Glutamatergic neuron (in vitro differentiated cells): Measurements from ENCODE around the gene GADD45B. TPM values are rescaled to one million over a fixed set of nuclear protein-coding genes. Genes with fewer than 3 reads are reported as not detected.
"Not testable (repeated sequence)": the region's sequence is repeated elsewhere in the genome, so short reads cannot be mapped to it uniquely, and the experiment has no call there.

ENCODE experiments used
- DNase-seq: peaks from one replicate; pipeline ENCODE4 v3.0.0; 2022
- H3K27ac Mint-ChIP-seq: one replicate; pipeline ENCODE4 v1.8.0; 2020; ENCODE audit warnings: mild to moderate bottlenecking, mixed read lengths, inconsistent platforms; ENCODE audit not compliant: unreplicated experiment
- H3K27me3 Mint-ChIP-seq: one replicate; pipeline ENCODE4 v1.8.0; 2020; ENCODE audit warnings: mild to moderate bottlenecking, moderate library complexity, mixed read lengths, inconsistent platforms; ENCODE audit not compliant: unreplicated experiment
- H3K36me3 Mint-ChIP-seq: one replicate; pipeline ENCODE4 v1.8.0; 2020; ENCODE audit warnings: mild to moderate bottlenecking, mixed read lengths, inconsistent platforms; ENCODE audit not compliant: unreplicated experiment
- H3K4me1 Mint-ChIP-seq: one replicate; pipeline ENCODE4 v1.8.0; 2020; ENCODE audit warnings: mild to moderate bottlenecking, low read depth, mixed read lengths, inconsistent platforms; ENCODE audit not compliant: unreplicated experiment
- H3K4me3 Mint-ChIP-seq: one replicate; pipeline ENCODE4 v1.8.0; 2020; ENCODE audit warnings: mild to moderate bottlenecking, mixed read lengths, inconsistent platforms; ENCODE audit not compliant: unreplicated experiment
- H3K9me3 Mint-ChIP-seq: one replicate; pipeline ENCODE4 v1.8.0; 2020; ENCODE audit warnings: mild to moderate bottlenecking, moderate library complexity, mixed read lengths, inconsistent platforms; ENCODE audit not compliant: unreplicated experiment
- CTCF ChIP-seq: fragments of 200-600 bp; sonication (generic); IDR thresholded peaks from one replicate; pipeline ENCODE4 v1.5.0; 2021; ENCODE audit not compliant: partially characterized antibody, unreplicated experiment
- total RNA-seq: library from RNA; stranded (reverse); fragmentation: NEBNext Ultra II Directional; extraction: Animal tissue kit (Norgen Biotek cat#: 25700); gene quantifications from one replicate; pipeline ENCODE4 v1.2.1, GENCODE V29; 2021; ENCODE audit not compliant: unreplicated experiment

GADD45B gene
- total RNA-seq, 1 donor from 2014 or later, result 3.8 TPM

GRCh38 chr19:2488942-2489731 lies 13.2 kb downstream of the GADD45B start:
- TF ChIP-seq CTCF, result no peak
- Mint-ChIP-seq H3K27ac (no peak overlapping the region), H3K4me1 (no peaks in the 10 kb centered on the region), H3K4me3 (peak overlapping the region; percentile 47), H3K36me3 (peaks cover under 1% of the 10 kb centered on the region), H3K9me3 (peaks cover 2% of the 10 kb centered on the region), H3K27me3 (peaks cover 23% of the 10 kb centered on the region)
- DNase-seq, result peak; percentile 74

GRCh38 chr19:2490659-2491058 lies 14.7 kb downstream of the GADD45B start:
- Mint-ChIP-seq H3K27ac (no peak overlapping the region), H3K9me3 (peaks cover 2% of the 10 kb centered on the region), H3K4me3 (no peak overlapping the region), H3K36me3 (no peaks in the 10 kb centered on the region), H3K4me1 (no peaks in the 10 kb centered on the region), H3K27me3 (peaks cover 23% of the 10 kb centered on the region)
- no peak for TF ChIP-seq CTCF
- no peak for DNase-seq

GRCh38 chr19:2491130-2491801 lies 15.3 kb downstream of the GADD45B start:
- H3K36me3 Mint-ChIP-seq, result no peaks in the 10 kb centered on the region
- peaks cover 2% of the 10 kb centered on the region for H3K9me3 Mint-ChIP-seq
- no peak overlapping the region for H3K4me3 Mint-ChIP-seq
- no peak for TF ChIP-seq CTCF
- H3K27me3 Mint-ChIP-seq, result peaks cover 22% of the 10 kb centered on the region
- H3K27ac Mint-ChIP-seq, result no peak overlapping the region
- no peak for DNase-seq
- no peaks in the 10 kb centered on the region for H3K4me1 Mint-ChIP-seq

- Mint-ChIP-seq H3K27ac (no peak overlapping the region), H3K36me3 (no peaks in the 10 kb centered on the region), H3K4me3 (no peak overlapping the region), H3K9me3 (peaks cover 2% of the 10 kb centered on the region), H3K4me1 (no peaks in the 10 kb centered on the region), H3K27me3 (peaks cover 15% of the 10 kb centered on the region)
- DNase-seq, result no peak
- no peak for TF ChIP-seq CTCF
Observed at GRCh38 chr19:2492870-2493269, 16.9 kb downstream of the GADD45B start.

- not testable (repeated sequence) for H3K9me3 Mint-ChIP-seq, DNase-seq, H3K36me3 Mint-ChIP-seq, H3K4me3 Mint-ChIP-seq, H3K4me1 Mint-ChIP-seq, H3K27ac Mint-ChIP-seq
- H3K27me3 Mint-ChIP-seq, result peaks cover 14% of the 10 kb centered on the region
Observed at GRCh38 chr19:2493448-2493847, 17.5 kb downstream of the GADD45B start.
